Measurements from ENCODE around the gene RAB42. TPM values are rescaled to one million over a fixed set of nuclear protein-coding genes. Genes with fewer than 3 reads are reported as not detected.

Gene RAB42
- total and polyA plus RNA-seq, 9 of the 15 experiments (the other 6 are each of a cell fraction or from before 2014, with no cell fraction given) = 0.07 to 0.14 (median 0.12) TPM; not detected in 6

- TF ChIP-seq, protein P1, sequence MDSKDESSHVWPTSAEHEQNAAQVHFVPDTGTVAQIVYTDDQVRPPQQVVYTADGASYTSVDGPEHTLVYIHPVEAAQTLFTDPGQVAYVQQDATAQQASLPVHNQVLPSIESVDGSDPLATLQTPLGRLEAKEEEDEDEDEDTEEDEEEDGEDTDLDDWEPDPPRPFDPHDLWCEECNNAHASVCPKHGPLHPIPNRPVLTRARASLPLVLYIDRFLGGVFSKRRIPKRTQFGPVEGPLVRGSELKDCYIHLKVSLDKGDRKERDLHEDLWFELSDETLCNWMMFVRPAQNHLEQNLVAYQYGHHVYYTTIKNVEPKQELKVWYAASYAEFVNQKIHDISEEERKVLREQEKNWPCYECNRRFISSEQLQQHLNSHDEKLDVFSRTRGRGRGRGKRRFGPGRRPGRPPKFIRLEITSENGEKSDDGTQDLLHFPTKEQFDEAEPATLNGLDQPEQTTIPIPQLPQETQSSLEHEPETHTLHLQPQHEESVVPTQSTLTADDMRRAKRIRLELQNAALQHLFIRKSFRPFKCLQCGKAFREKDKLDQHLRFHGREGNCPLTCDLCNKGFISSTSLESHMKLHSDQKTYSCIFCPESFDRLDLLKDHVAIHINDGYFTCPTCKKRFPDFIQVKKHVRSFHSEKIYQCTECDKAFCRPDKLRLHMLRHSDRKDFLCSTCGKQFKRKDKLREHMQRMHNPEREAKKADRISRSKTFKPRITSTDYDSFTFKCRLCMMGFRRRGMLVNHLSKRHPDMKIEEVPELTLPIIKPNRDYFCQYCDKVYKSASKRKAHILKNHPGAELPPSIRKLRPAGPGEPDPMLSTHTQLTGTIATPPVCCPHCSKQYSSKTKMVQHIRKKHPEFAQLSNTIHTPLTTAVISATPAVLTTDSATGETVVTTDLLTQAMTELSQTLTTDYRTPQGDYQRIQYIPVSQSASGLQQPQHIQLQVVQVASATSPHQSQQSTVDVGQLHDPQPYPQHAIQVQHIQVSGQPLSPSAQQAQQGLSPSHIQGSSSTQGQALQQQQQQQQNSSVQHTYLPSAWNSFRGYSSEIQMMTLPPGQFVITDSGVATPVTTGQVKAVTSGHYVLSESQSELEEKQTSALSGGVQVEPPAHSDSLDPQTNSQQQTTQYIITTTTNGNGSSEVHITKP (IDR thresholded peaks at IDR 0.05; ENCODE audit: partially characterized antibody) = no peak
- no peak for TF ChIP-seq KDM4B (IDR thresholded peaks at IDR 0.05; ENCODE audit: borderline replicate concordance in 2 of 2, low read depth in 1 of 2)
- no peak for TF ChIP-seq NFRKB (IDR thresholded peaks at IDR 0.05; ENCODE audit: low read depth)
- no peak for TF ChIP-seq ILF3 (IDR thresholded peaks at IDR 0.05; ENCODE audit: borderline replicate concordance)
- TF ChIP-seq NR2C2 (CRISPR knock-in tag; IDR thresholded peaks at IDR 0.05) = 0 out of 2 replicates have a peak, but pooled peaks have one; percentile 73
- no peak for TF ChIP-seq NR2C2 (tag; IDR thresholded peaks at IDR 0.05)
- TF ChIP-seq NCOA1 (IDR thresholded peaks at IDR 0.05; ENCODE audit: low read depth) = no peak
- TF ChIP-seq ZNF324 (CRISPR knock-in tag; IDR thresholded peaks at IDR 0.05) = no peak
- TF ChIP-seq, protein P2, sequence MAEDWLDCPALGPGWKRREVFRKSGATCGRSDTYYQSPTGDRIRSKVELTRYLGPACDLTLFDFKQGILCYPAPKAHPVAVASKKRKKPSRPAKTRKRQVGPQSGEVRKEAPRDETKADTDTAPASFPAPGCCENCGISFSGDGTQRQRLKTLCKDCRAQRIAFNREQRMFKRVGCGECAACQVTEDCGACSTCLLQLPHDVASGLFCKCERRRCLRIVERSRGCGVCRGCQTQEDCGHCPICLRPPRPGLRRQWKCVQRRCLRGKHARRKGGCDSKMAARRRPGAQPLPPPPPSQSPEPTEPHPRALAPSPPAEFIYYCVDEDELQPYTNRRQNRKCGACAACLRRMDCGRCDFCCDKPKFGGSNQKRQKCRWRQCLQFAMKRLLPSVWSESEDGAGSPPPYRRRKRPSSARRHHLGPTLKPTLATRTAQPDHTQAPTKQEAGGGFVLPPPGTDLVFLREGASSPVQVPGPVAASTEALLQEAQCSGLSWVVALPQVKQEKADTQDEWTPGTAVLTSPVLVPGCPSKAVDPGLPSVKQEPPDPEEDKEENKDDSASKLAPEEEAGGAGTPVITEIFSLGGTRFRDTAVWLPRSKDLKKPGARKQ (CRISPR knock-in tag; IDR thresholded peaks at IDR 0.05) = no peak
- TF ChIP-seq KAT8 (IDR thresholded peaks at IDR 0.05; ENCODE audit: low read depth) = no peak
- TF ChIP-seq, protein P3, sequence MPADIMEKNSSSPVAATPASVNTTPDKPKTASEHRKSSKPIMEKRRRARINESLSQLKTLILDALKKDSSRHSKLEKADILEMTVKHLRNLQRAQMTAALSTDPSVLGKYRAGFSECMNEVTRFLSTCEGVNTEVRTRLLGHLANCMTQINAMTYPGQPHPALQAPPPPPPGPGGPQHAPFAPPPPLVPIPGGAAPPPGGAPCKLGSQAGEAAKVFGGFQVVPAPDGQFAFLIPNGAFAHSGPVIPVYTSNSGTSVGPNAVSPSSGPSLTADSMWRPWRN (IDR thresholded peaks at IDR 0.05; ENCODE audit: low read depth) = no peak
- no peak for TF ChIP-seq NCOA4 (IDR thresholded peaks at IDR 0.05; ENCODE audit: partially characterized antibody)
- peak; percentile 54; the same call in 1 of the 2 replicates for TF ChIP-seq NR2F6 (CRISPR knock-in tag; IDR thresholded peaks at IDR 0.05)
Observed at GRCh38 chr1:28642056-28642846, 50.2 kb downstream of the RAB42 start (continued).
